DND-41 (cell line): ENCODE measurements around the gene DCAKD.

Source experiments
- ATAC-seq: fragments of 200-7000 bp; cut with Tn5 transposase; 3 replicates; pipeline ENCODE4 v1.9.1; 2021; ENCODE audit warnings: low read depth; ENCODE audit not compliant: insufficient read depth
- DNase-seq: peaks from one replicate; pipeline ENCODE4 v3.0.0-alpha.2; 2020
- H2AFZ ChIP-seq: 2 replicates; pipeline ENCODE4 v1.6.0; 2012; ENCODE audit warnings: low read depth, low read length
- H3K27ac ChIP-seq: 2 replicates; pipeline ENCODE4 v1.5.1; 2012; ENCODE audit warnings: low read length, inconsistent platforms
- H3K27me3 ChIP-seq: fragments of 200-600 bp; sonication (generic); 2 replicates; pipeline ENCODE4 v1.6.0; 2012; ENCODE audit warnings: low read length, mild to moderate bottlenecking, inconsistent platforms; ENCODE audit not compliant: insufficient read depth, poor library complexity
- H3K36me3 ChIP-seq: 2 replicates; pipeline ENCODE4 v1.5.1; 2012; ENCODE audit warnings: low read length, inconsistent platforms; ENCODE audit not compliant: insufficient read depth
- H3K4me1 ChIP-seq: 2 replicates; pipeline ENCODE4 v1.5.1; 2012; ENCODE audit warnings: mild to moderate bottlenecking, low read length; ENCODE audit not compliant: insufficient read depth
- H3K4me2 ChIP-seq: 2 replicates; pipeline ENCODE4 v1.6.0; 2012; ENCODE audit warnings: mild to moderate bottlenecking, moderate library complexity, low read length, inconsistent platforms; ENCODE audit not compliant: insufficient read depth
- H3K4me3 ChIP-seq, 2 experiments: fragments of 200-600 bp in 1 of 2; shearing (Covaris generic) in 1 of 2; 2 replicates each; pipeline ENCODE4 v1.5.1; 2012 to 2016; ENCODE audit warnings: inconsistent platforms in 2 of 2, low read length in 2 of 2, mild to moderate bottlenecking in 2 of 2, low read depth in 1 of 2, moderate library complexity in 1 of 2
- H3K79me2 ChIP-seq: 2 replicates; pipeline ENCODE4 v1.6.0; 2012; ENCODE audit warnings: low read length, inconsistent platforms; ENCODE audit not compliant: insufficient read depth
- H3K9ac ChIP-seq: 2 replicates; pipeline ENCODE4 v1.6.0; 2012; ENCODE audit warnings: low read depth, mild to moderate bottlenecking, inconsistent platforms, low read length, moderate library complexity
- H3K9me3 ChIP-seq: 2 replicates; pipeline ENCODE4 v1.5.1; 2012; ENCODE audit warnings: low read length, moderate library complexity, mild to moderate bottlenecking, inconsistent platforms; ENCODE audit not compliant: insufficient read depth, severe bottlenecking
- H4K20me1 ChIP-seq: 2 replicates; pipeline ENCODE4 v1.6.0; 2012; ENCODE audit warnings: low read length; ENCODE audit not compliant: insufficient read depth
- CTCF ChIP-seq: IDR thresholded peaks from 2 replicates; pipeline ENCODE4 v1.5.1; 2012; ENCODE audit warnings: borderline replicate concordance, low read length, moderate library complexity, mild to moderate bottlenecking; ENCODE audit not compliant: poor library complexity, severe bottlenecking; ENCODE audit errors: extremely low read depth
- EZH2 ChIP-seq: IDR thresholded peaks from 3 replicates; pipeline ENCODE4 v1.6.1; 2012; ENCODE audit warnings: borderline replicate concordance, low read depth, mild to moderate bottlenecking, moderate library complexity, low read length, inconsistent platforms; ENCODE audit not compliant: severe bottlenecking

The DCAKD gene

GRCh38 chr17:45086865-45087503 is 35.6 kb upstream of the DCAKD start:
- peaks cover 9% of the 10 kb centered on the region; the same call in 1 of the 2 replicates for H4K20me1 ChIP-seq
- H3K4me3 ChIP-seq, result no peak overlapping the region
- H3K36me3 ChIP-seq, result peaks cover 95% of the 10 kb centered on the region
- no peaks in the 10 kb centered on the region for H3K9me3 ChIP-seq
- no peak for ATAC-seq
- no peak for DNase-seq
- H3K27ac ChIP-seq, result no peak overlapping the region
- no peaks in the 10 kb centered on the region for H3K27me3 ChIP-seq
- H2AFZ ChIP-seq, result no peak overlapping the region
- H3K4me1 ChIP-seq, result no peaks in the 10 kb centered on the region
- TF ChIP-seq EZH2 (no peak), CTCF (no peak)
- no peak overlapping the region for H3K9ac ChIP-seq
- H3K79me2 ChIP-seq, result peaks cover 4% of the 10 kb centered on the region; the same call in 1 of the 2 replicates
- H3K4me2 ChIP-seq, result no peak overlapping the region

GRCh38 chr17:45086391-45086790 is 35.0 kb upstream of the DCAKD start:
- no peak overlapping the region for H3K27ac ChIP-seq
- ATAC-seq, result no peak
- peaks cover 95% of the 10 kb centered on the region for H3K36me3 ChIP-seq
- peaks cover 9% of the 10 kb centered on the region; the same call in 1 of the 2 replicates for H4K20me1 ChIP-seq
- H2AFZ ChIP-seq, result no peak overlapping the region
- H3K4me2 ChIP-seq, result no peak overlapping the region
- no peaks in the 10 kb centered on the region for H3K27me3 ChIP-seq
- no peak for TF ChIP-seq EZH2
- H3K9ac ChIP-seq, result no peak overlapping the region
- DNase-seq, result no peak
- no peaks in the 10 kb centered on the region for H3K9me3 ChIP-seq
- peaks cover 6% of the 10 kb centered on the region; the same call in 1 of the 2 replicates for H3K79me2 ChIP-seq
- H3K4me1 ChIP-seq, result no peaks in the 10 kb centered on the region
- H3K4me3 ChIP-seq, result no peak overlapping the region

GRCh38 chr17:45081047-45081703 is 29.7 kb upstream of the DCAKD start:
- Histone ChIP-seq H3K9ac (no peak overlapping the region), H3K79me2 (peaks cover 51% of the 10 kb centered on the region), H3K4me2 (no peak overlapping the region), H2AFZ (no peak overlapping the region), H4K20me1 (peaks cover 14% of the 10 kb centered on the region; the same call in 1 of the 2 replicates), H3K27me3 (no peaks in the 10 kb centered on the region), H3K9me3 (no peaks in the 10 kb centered on the region), H3K27ac (no peak overlapping the region), H3K4me3 (no peak overlapping the region), H3K4me1 (no peaks in the 10 kb centered on the region), H3K36me3 (peaks cover 76% of the 10 kb centered on the region)
- DNase-seq (no peak), ATAC-seq (no peak)
- TF ChIP-seq EZH2, result no peak
- TF ChIP-seq CTCF, result no peak

- H3K4me1 ChIP-seq, result no peaks in the 10 kb centered on the region
- no peak overlapping the region for H3K4me3 ChIP-seq
- no peaks in the 10 kb centered on the region for H3K9me3 ChIP-seq
- no peaks in the 10 kb centered on the region for H3K27me3 ChIP-seq
- H4K20me1 ChIP-seq, result peaks cover 31% of the 10 kb centered on the region
- ATAC-seq, result no peak
- no peak for DNase-seq
- TF ChIP-seq CTCF, result no peak
- no peak for TF ChIP-seq EZH2
- H3K79me2 ChIP-seq, result peaks cover 85% of the 10 kb centered on the region
- no peak overlapping the region for H3K27ac ChIP-seq
- H3K36me3 ChIP-seq, result peaks cover 74% of the 10 kb centered on the region
- no peak overlapping the region for H3K4me2 ChIP-seq
- H2AFZ ChIP-seq, result no peak overlapping the region
- no peak overlapping the region for H3K9ac ChIP-seq
Measured at GRCh38 chr17:45077643-45078042, 26.2 kb upstream of the DCAKD start.
